Erythroblast (primary cell): ENCODE measurements around the gene MYO5C.

Experiments
- GATA1 ChIP-seq: IDR thresholded peaks from 2 replicates; pipeline ENCODE4 v1.6.1; 2011; ENCODE audit warnings: low read depth, mild to moderate bottlenecking, control low read depth, low read length, moderate library complexity
- POLR2A ChIP-seq: IDR thresholded peaks from 2 replicates; pipeline ENCODE4 v1.6.1; 2011; ENCODE audit warnings: mild to moderate bottlenecking, low read length

DNA sequence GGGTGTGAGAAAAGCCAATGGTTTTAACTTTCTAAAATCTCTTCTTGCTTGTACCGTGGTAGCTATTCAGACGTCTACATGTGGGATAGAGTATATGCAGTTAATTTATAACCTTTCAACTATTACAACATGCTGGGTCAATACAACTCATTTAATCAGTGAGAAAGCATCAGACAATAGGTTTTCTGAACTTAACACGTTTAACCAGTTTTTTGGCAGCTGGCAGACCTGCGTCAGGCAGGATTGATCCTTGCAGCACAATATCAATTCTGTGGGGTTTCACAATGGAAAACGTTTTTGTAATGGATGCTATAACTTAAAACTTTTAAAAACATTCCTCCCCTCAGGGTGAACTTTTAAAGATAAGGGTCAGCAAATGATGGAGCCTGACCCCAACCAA is 110.9 kb downstream of the MYO5C start:
- TF ChIP-seq POLR2A (no peak), GATA1 (no peak)
